OCI-LY3 (cell line): ENCODE measurements around the gene ZNF423.

ENCODE experiments used
- H2AFZ ChIP-seq: fragments of 200-600, 300-600 bp; shearing (Covaris generic); 2 replicates; pipeline ENCODE4 v1.6.0; 2014; ENCODE audit warnings: antibody characterized with exemption, low read depth, low read length
- H3K27ac ChIP-seq: fragments of 200-600, 300-600 bp; sonication (generic); 2 replicates; pipeline ENCODE4 v1.5.1; 2014; ENCODE audit warnings: mild to moderate bottlenecking, low read length, moderate library complexity, mixed read lengths
- H3K27me3 ChIP-seq: fragments of 200-600, 300-600 bp; sonication (generic); 2 replicates; pipeline ENCODE4 v1.6.1; 2014; ENCODE audit warnings: low read depth, low read length, mixed read lengths
- H3K36me3 ChIP-seq: fragments of 200-600, 300-600 bp; sonication (generic); replicated peaks from 2 replicates; pipeline ENCODE3; 2014; ENCODE audit warnings: low read depth, low read length, mixed read lengths
- H3K4me1 ChIP-seq: fragments of 300-600, 200-600 bp; sonication (generic); 2 replicates; pipeline ENCODE4 v1.6.1; 2014; ENCODE audit warnings: low read length, mixed read lengths
- H3K4me2 ChIP-seq: fragments of 200-600, 300-600 bp; sonication (generic); 2 replicates; pipeline ENCODE4 v1.6.1; 2014; ENCODE audit warnings: low read length, mixed read lengths
- H3K4me3 ChIP-seq: fragments of 300-600, 200-600 bp; sonication (generic); 2 replicates; pipeline ENCODE4 v1.5.1; 2014; ENCODE audit warnings: antibody characterized with exemption, mild to moderate bottlenecking, low read length, moderate library complexity
- H3K79me2 ChIP-seq: fragments of 300-600, 200-600 bp; shearing (Covaris generic); 2 replicates; pipeline ENCODE4 v1.6.1; 2014; ENCODE audit warnings: mild to moderate bottlenecking, low read length, mixed read lengths
- H3K9ac ChIP-seq: fragments of 300-600, 200-600 bp; shearing (Covaris generic); 2 replicates; pipeline ENCODE4 v1.6.0; 2014; ENCODE audit warnings: mild to moderate bottlenecking, low read length, moderate library complexity
- H3K9me3 ChIP-seq: fragments of 200-600, 300-600 bp; shearing (Covaris generic); 2 replicates; pipeline ENCODE4 v1.6.1; 2014; ENCODE audit warnings: low read length, mixed read lengths; ENCODE audit not compliant: insufficient read depth
- H4K20me1 ChIP-seq: fragments of 200-600, 300-600 bp; sonication (generic); 2 replicates; pipeline ENCODE4 v1.6.1; 2016; ENCODE audit warnings: low read length, mixed read lengths; ENCODE audit not compliant: insufficient read depth
- EZH2phosphoT487 ChIP-seq: fragments of 200-600 bp; shearing (Covaris generic); IDR thresholded peaks from 2 replicates; pipeline ENCODE4 v1.6.1; 2018; ENCODE audit warnings: antibody characterized with exemption, mixed run types, low read depth
- TF ChIP-seq, protein P1 (sequence below): fragments of 200-600, 300-600 bp; sonication (generic); IDR thresholded peaks from 2 replicates; pipeline ENCODE4 v1.5.1; 2014; ENCODE audit warnings: antibody characterized with exemption, low read length, low read depth

ZNF423 gene

GRCh38 chr16:49458656-49459445, 397.1 kb downstream of the ZNF423 start:
- Histone ChIP-seq H4K20me1 (no peaks in the 10 kb centered on the region), H3K36me3 (no peaks in the 10 kb centered on the region), H3K9me3 (no peaks in the 10 kb centered on the region), H3K79me2 (no peaks in the 10 kb centered on the region), H3K27me3 (peaks cover 5% of the 10 kb centered on the region; the same call in 1 of the 2 replicates), H3K27ac (no peak overlapping the region), H3K4me1 (no peaks in the 10 kb centered on the region), H2AFZ (no peak overlapping the region), H3K9ac (no peak overlapping the region), H3K4me3 (no peak overlapping the region), H3K4me2 (no peak overlapping the region)
- TF ChIP-seq, protein P1, sequence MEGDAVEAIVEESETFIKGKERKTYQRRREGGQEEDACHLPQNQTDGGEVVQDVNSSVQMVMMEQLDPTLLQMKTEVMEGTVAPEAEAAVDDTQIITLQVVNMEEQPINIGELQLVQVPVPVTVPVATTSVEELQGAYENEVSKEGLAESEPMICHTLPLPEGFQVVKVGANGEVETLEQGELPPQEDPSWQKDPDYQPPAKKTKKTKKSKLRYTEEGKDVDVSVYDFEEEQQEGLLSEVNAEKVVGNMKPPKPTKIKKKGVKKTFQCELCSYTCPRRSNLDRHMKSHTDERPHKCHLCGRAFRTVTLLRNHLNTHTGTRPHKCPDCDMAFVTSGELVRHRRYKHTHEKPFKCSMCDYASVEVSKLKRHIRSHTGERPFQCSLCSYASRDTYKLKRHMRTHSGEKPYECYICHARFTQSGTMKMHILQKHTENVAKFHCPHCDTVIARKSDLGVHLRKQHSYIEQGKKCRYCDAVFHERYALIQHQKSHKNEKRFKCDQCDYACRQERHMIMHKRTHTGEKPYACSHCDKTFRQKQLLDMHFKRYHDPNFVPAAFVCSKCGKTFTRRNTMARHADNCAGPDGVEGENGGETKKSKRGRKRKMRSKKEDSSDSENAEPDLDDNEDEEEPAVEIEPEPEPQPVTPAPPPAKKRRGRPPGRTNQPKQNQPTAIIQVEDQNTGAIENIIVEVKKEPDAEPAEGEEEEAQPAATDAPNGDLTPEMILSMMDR = no peak
- TF ChIP-seq EZH2phosphoT487 = no peak

DNA sequence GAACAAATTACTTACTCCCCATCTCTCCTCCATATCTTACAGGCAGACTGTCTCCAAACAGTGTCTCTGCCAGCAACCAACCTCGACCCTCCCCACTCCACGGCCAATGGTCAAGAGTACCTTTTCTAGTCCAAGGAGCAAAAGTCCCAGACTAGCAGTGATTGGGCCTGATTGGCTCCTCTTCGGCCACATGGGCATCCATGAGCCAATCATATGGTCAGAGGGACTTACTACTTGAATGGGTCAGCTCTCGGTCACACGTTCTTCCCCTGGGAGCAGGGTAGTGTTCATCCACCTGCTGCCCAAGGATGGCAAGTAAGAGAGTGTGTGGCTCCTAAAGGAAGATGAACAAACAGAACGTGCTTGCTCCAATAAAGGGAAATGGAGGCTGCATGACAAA, 397.7 kb downstream of the ZNF423 start:
- H3K36me3 ChIP-seq = no peaks in the 10 kb centered on the region
- H3K4me1 ChIP-seq = no peaks in the 10 kb centered on the region
- no peak overlapping the region for H3K4me3 ChIP-seq
- H3K27me3 ChIP-seq = peaks cover 5% of the 10 kb centered on the region; the same call in 1 of the 2 replicates
- H3K79me2 ChIP-seq = no peaks in the 10 kb centered on the region
- H3K27ac ChIP-seq = no peak overlapping the region
- H4K20me1 ChIP-seq = no peaks in the 10 kb centered on the region
- TF ChIP-seq EZH2phosphoT487 = no peak
- TF ChIP-seq, protein P1 = no peak
- no peak overlapping the region for H3K9ac ChIP-seq
- H3K9me3 ChIP-seq = no peaks in the 10 kb centered on the region
- H3K4me2 ChIP-seq = no peak overlapping the region
- no peak overlapping the region for H2AFZ ChIP-seq

- peaks cover 5% of the 10 kb centered on the region; the same call in 1 of the 2 replicates for H3K27me3 ChIP-seq
- H3K4me1 ChIP-seq = no peaks in the 10 kb centered on the region
- no peak overlapping the region for H2AFZ ChIP-seq
- no peaks in the 10 kb centered on the region for H3K9me3 ChIP-seq
- H3K4me3 ChIP-seq = no peak overlapping the region
- H3K27ac ChIP-seq = no peak overlapping the region
- H3K4me2 ChIP-seq = no peak overlapping the region
- no peaks in the 10 kb centered on the region for H3K79me2 ChIP-seq
- no peaks in the 10 kb centered on the region for H4K20me1 ChIP-seq
- no peaks in the 10 kb centered on the region for H3K36me3 ChIP-seq
- no peak overlapping the region for H3K9ac ChIP-seq
- no peak for TF ChIP-seq EZH2phosphoT487
- TF ChIP-seq, protein P1 = no peak
Measured at GRCh38 chr16:49457196-49457595, 398.7 kb downstream of the ZNF423 start.

DNA sequence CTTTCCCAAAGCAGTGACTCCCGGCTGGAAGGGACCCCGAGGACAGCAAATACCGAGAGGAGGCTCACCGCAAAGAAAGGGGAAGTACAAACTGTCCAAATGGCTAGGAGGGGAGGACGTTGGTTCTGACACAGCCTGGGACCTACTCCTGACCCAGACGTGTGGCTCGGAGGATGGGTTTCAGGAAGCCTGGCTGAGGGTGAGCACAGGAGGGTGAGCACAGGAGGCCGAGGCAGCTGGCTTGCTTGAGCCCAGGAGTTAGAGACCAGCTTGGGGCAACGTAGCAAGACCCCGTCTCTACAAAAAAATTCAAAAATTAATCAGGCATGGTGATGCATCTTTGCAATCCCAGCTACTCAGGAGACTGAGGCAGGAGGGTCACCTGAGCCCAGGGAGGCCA, 399.1 kb downstream of the ZNF423 start:
- TF ChIP-seq, protein P1 = no peak
- TF ChIP-seq EZH2phosphoT487 = no peak
- Histone ChIP-seq H3K4me3 (no peak overlapping the region), H2AFZ (no peak overlapping the region), H3K79me2 (no peaks in the 10 kb centered on the region), H3K4me1 (no peaks in the 10 kb centered on the region), H3K9me3 (no peaks in the 10 kb centered on the region), H3K27ac (no peak overlapping the region), H4K20me1 (no peaks in the 10 kb centered on the region), H3K9ac (no peak overlapping the region), H3K36me3 (no peaks in the 10 kb centered on the region), H3K4me2 (no peak overlapping the region), H3K27me3 (peaks cover 5% of the 10 kb centered on the region; the same call in 1 of the 2 replicates)
